Measurements from ENCODE around the gene POLR2E. TPM values are rescaled to one million over a fixed set of nuclear protein-coding genes. Genes with fewer than 3 reads are reported as not detected.

The POLR2E gene
- total RNA-seq, 2 donors from 2014 or later = 168 to 241 TPM

GRCh38 chr19:1089126-1089771, 5.9 kb downstream of the POLR2E start:
- ATAC-seq (no peak), DNase-seq (ENCODE audit: low spot score) (no peak)
- H3K4me3 Mint-ChIP-seq = no peak overlapping the region
- peak overlapping the region in 1 of 2 donors; percentile 72 for H3K27ac Mint-ChIP-seq
- H3K27me3 Mint-ChIP-seq = no peaks in the 10 kb centered on the region
- peaks cover 22 to 30% of the 10 kb centered on the region in 2 donors for H3K4me1 Mint-ChIP-seq (ENCODE audit: low read depth in 2 of 2)
- H3K9me3 Mint-ChIP-seq = no peaks in the 10 kb centered on the region
- H3K36me3 Mint-ChIP-seq = no peaks in the 10 kb centered on the region

- Mint-ChIP-seq H3K27ac (peak overlapping the region in 1 of 2 donors; percentile 72), H3K9me3 (no peaks in the 10 kb centered on the region), H3K4me1 (ENCODE audit: low read depth in 2 of 2) (peaks cover 18 to 24% of the 10 kb centered on the region in 2 donors), H3K4me3 (no peak overlapping the region), H3K27me3 (no peaks in the 10 kb centered on the region), H3K36me3 (no peaks in the 10 kb centered on the region)
- ATAC-seq = peak in 1 of 2 donors; percentile 14
- DNase-seq (ENCODE audit: low spot score) = no peak
These were observed 6.7 kb downstream of the POLR2E start for GRCh38 chr19:1088416-1089010.

DNA sequence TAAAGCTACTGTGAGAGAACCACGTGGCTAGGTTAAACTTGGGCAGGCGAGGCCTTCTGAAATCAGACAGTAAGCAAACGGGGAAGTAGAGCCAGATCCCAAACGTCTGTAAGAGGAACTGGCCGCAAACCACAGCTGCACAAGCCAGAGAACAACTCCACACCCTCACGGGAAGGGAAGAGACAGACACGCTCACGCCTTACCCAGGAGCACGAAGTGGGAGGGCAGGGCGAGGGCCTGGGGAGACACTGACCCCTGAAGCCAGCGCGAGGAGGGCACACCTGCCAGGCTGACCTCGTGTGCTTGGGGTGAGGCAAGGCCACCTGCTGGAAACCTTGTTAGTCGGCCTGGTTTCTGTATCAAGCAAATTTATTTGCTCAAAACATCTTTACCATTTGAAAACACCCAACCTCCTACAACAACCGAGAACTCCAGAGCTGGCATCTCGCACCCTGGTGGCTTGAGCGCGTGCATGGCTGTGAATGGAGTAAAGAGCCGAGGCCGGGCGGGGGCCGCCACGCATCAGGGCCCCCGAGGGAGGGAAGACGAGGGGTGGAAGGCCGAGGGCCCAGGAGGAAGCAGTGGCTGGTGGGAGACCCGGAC, 7.3 kb downstream of the POLR2E start:
- no peaks in the 10 kb centered on the region for H3K27me3 Mint-ChIP-seq
- no peaks in the 10 kb centered on the region for H3K36me3 Mint-ChIP-seq
- ATAC-seq = peak; percentile 26
- no peak overlapping the region for H3K4me3 Mint-ChIP-seq
- DNase-seq (ENCODE audit: low spot score) = no peak
- no peaks in the 10 kb centered on the region for H3K9me3 Mint-ChIP-seq
- H3K27ac Mint-ChIP-seq = peak overlapping the region; percentile 72 to 94
- H3K4me1 Mint-ChIP-seq (ENCODE audit: low read depth in 2 of 2) = peaks cover 15 to 22% of the 10 kb centered on the region in 2 donors

- Mint-ChIP-seq H3K4me3 (no peak overlapping the region), H3K27me3 (no peaks in the 10 kb centered on the region), H3K9me3 (no peaks in the 10 kb centered on the region), H3K4me1 (ENCODE audit: low read depth in 2 of 2) (peaks cover 15 to 22% of the 10 kb centered on the region in 2 donors), H3K36me3 (no peaks in the 10 kb centered on the region), H3K27ac (no peak overlapping the region)
- ATAC-seq = no peak
- DNase-seq (ENCODE audit: low spot score) = no peak
These were observed 8.6 kb downstream of the POLR2E start for GRCh38 chr19:1086613-1087012.

- peak overlapping the region; percentile 53 to 70 for H3K27ac Mint-ChIP-seq
- peak; percentile 56 for DNase-seq (ENCODE audit: low spot score)
- no peaks in the 10 kb centered on the region for H3K9me3 Mint-ChIP-seq
- ATAC-seq = no peak
- no peaks in the 10 kb centered on the region for H3K27me3 Mint-ChIP-seq
- H3K4me3 Mint-ChIP-seq = no peak overlapping the region
- no peaks in the 10 kb centered on the region for H3K36me3 Mint-ChIP-seq
- H3K4me1 Mint-ChIP-seq (ENCODE audit: low read depth in 2 of 2) = peaks cover 15 to 22% of the 10 kb centered on the region in 2 donors
These were observed 9.3 kb downstream of the POLR2E start for GRCh38 chr19:1085676-1086442.

DNA sequence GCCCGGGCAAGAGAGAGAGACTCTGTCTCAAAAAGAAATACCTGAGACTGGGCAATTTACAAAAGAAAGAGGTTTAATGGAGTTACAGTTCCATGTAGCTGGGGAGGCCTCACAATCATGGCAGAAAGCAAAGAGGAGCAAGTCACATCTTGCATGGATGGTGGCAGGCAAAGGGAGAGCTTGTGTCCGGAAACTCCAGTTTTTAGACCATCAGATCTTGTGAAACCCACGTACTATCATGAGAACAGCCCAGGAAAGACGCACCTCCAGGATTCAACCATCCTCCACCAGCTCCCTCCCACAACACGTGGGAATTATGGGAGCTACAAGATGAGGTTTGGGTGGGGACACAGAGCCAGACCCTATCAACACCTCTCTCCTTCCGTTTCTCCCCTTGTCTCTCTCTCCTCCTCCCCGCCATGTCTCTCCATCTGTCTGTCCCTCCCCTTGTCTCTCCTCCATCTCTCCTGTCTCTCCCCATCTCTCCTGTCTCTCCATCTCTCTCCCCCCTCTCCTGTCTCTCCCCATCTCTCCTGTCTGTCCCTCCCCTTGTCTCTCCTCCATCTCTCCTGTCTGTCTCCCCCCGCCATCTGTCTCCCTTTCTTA, 10.0 kb downstream of the POLR2E start:
- ATAC-seq = no peak
- H3K27ac Mint-ChIP-seq = peak overlapping the region; percentile 53 to 70
- peaks cover 15 to 22% of the 10 kb centered on the region in 2 donors for H3K4me1 Mint-ChIP-seq (ENCODE audit: low read depth in 2 of 2)
- no peak for DNase-seq (ENCODE audit: low spot score)
- H3K9me3 Mint-ChIP-seq = no peaks in the 10 kb centered on the region
- no peaks in the 10 kb centered on the region for H3K27me3 Mint-ChIP-seq
- no peak overlapping the region for H3K4me3 Mint-ChIP-seq
- H3K36me3 Mint-ChIP-seq = no peaks in the 10 kb centered on the region

DNA sequence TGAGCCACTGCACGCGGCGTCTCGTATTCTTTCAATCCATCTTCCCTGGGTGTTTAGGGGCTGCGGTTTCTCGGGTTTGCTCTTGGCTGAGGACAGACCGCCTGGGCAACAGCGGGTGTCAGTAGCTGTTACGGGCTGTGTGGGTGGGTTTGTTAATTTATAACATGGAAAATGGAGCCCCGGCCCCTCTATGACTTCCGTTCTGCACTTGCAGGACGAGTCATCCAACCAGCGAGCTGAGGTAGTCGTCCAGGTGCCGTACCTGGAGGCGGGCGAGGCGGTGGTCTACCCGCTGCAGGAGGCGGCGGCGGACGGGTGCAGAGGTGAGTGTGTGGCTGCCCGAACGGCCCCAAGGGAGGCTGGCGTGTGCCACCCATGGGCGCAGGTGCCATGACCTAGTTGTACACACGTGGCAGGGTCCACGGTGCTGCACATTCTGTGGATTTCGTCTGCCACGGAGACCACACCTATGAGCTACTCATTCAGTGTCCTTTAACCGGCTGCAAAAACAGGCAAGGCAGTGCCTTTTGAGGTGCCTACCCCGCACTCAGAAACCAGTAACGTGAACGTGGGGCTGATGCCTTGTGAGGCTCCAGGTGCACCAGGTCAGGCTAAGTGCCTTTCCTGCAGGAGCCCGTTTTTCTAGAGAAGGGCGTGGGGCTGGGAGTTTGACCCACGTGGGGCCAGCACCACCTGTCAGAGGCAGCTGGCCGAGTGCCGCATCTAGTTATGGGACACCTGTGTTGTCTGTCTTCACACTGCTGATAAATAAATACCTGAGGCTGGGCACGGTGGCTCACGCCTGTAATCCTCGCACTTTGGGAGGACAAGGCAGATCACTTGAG, 10.9 kb downstream of the POLR2E start:
- DNase-seq (ENCODE audit: low spot score) (no peak), ATAC-seq (no peak)
- no peak overlapping the region for H3K4me3 Mint-ChIP-seq
- peak overlapping the region; percentile 53 to 70 for H3K27ac Mint-ChIP-seq
- H3K9me3 Mint-ChIP-seq = no peaks in the 10 kb centered on the region
- no peaks in the 10 kb centered on the region for H3K27me3 Mint-ChIP-seq
- no peaks in the 10 kb centered on the region for H3K36me3 Mint-ChIP-seq
- peaks cover 15 to 22% of the 10 kb centered on the region in 2 donors for H3K4me1 Mint-ChIP-seq (ENCODE audit: low read depth in 2 of 2)

DNA sequence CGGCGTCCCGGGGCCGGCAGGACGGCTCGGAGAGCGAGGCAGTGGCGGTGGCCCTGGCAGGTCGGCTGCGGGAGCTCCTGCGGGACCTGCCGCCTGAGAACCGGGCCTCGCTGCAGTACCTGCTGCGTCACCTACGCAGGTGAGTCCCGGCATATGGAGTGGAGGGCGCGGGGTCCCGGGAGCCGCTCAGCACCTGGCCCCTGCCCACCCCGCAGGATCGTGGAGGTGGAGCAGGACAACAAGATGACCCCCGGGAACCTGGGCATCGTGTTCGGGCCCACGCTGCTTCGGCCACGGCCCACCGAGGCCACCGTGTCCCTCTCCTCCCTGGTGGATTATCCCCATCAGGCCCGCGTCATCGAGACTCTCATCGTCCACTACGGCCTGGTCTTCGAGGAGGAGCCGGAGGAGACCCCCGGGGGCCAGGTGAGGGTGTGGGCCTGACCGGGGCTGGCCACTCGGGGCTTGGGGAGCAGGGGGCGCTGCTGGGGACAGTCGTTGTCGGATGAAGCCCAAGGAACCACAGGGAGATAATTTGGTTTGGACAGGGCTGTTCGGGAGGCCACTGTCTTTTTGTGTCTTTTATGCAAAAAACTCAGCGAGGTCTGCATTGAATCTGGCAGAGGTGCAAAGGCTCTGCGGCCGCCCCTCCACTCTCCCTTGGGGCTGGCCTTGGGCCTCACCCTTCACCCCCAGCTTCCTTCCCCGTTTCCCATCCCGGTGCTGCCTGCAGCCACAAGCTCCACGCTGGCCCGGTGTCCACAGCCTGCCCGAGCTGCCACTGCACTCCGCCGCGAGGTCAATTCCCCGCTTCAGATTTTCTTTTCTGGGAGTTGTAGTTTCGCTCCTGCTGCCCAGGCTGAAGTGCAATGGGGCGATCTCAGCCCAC, 12.0 kb downstream of the POLR2E start:
- no peaks in the 10 kb centered on the region for H3K36me3 Mint-ChIP-seq
- DNase-seq (ENCODE audit: low spot score) = no peak
- H3K4me1 Mint-ChIP-seq (ENCODE audit: low read depth in 2 of 2) = peaks cover 15 to 18% of the 10 kb centered on the region in 2 donors
- H3K4me3 Mint-ChIP-seq = no peak overlapping the region
- no peaks in the 10 kb centered on the region for H3K27me3 Mint-ChIP-seq
- H3K27ac Mint-ChIP-seq = no peak overlapping the region
- no peaks in the 10 kb centered on the region for H3K9me3 Mint-ChIP-seq
- ATAC-seq = no peak

DNA sequence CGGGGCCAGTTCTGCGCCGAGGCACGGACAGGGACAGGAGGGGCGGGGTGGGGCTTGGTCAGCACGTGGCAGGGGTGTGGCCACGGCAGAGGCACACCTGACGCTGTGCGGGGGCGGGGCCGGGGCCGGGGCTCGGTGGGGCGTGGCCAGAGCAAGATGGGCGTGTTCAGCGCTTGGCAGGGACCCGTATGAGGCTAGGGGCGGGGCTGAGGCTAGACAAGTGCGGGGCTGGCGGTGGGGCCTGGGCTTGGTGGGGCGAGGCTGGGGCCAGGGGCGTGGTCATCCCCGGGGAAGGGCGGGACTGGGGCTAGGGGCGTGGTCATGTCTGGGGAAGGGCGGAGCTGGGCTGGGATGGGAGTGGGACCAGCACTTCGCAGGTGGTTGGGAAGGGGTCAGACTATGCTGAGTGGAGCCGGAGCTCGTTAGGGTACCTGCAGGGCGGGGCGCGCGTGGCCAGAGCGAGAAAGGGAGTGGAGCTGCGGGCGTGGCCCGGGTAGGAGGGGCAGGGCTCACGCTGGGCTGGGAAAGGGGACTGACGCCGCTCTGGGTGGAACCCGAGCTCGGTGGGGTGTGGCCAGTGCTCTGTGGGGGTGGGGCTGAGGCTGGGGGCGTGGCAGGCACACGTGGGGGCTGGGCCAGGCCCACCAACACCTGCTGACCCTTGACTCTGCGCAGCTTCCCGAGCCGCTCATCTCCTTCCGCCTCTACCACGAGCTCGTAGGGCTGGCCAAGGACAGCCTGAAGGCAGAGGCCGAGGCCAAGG, 12.8 kb downstream of the POLR2E start:
- H3K27ac Mint-ChIP-seq = no peak overlapping the region
- no peak overlapping the region for H3K4me3 Mint-ChIP-seq
- H3K27me3 Mint-ChIP-seq = no peaks in the 10 kb centered on the region
- H3K4me1 Mint-ChIP-seq (ENCODE audit: low read depth in 2 of 2) = peaks cover 9 to 12% of the 10 kb centered on the region in 2 donors
- no peaks in the 10 kb centered on the region for H3K9me3 Mint-ChIP-seq
- H3K36me3 Mint-ChIP-seq = no peaks in the 10 kb centered on the region
- ATAC-seq = peak; percentile 69 to 70
- no peak for DNase-seq (ENCODE audit: low spot score)

DNA sequence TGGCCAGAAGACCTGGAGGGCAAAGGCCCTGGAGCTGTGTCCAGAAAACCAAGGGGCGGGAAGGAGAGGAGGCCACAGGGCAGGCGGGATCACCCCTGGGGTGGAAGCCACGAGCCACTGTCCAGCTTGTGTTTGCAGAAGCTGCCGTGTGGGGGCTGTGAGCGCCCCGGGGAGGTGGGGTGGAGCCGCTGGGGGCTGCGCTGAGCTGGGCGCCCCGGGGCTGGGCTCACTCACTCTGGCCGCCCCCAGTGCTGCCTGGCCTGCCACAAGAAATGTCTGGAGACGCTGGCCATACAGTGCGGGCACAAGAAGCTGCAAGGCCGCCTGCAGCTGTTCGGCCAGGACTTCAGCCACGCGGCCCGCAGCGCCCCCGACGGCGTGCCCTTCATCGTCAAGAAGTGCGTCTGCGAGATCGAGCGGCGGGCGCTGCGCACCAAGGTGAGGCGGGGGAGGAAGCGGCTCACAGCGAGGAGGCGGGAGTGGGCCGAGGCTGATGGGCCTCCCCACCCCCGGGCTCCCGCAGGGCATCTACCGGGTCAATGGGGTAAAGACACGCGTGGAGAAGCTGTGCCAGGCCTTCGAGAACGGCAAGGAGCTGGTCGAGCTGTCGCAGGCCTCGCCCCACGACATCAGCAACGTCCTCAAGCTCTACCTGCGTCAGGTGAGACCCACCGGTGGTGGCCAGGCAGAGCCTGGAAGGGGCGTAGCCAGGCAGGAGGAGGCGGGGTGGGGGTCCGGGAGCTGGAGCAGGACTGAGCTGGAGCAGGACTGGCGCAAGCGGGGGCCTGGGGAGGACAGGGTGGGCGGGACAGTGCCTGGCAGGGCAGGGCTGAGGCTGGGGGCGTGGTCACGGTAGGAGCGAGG, 13.6 kb downstream of the POLR2E start:
- H3K4me1 Mint-ChIP-seq (ENCODE audit: low read depth in 2 of 2) = peaks cover 15 to 17% of the 10 kb centered on the region in 2 donors
- ATAC-seq (no peak), DNase-seq (ENCODE audit: low spot score) (no peak)
- no peaks in the 10 kb centered on the region for H3K36me3 Mint-ChIP-seq
- H3K4me3 Mint-ChIP-seq = no peak overlapping the region
- no peaks in the 10 kb centered on the region for H3K27me3 Mint-ChIP-seq
- no peaks in the 10 kb centered on the region for H3K9me3 Mint-ChIP-seq
- no peak overlapping the region for H3K27ac Mint-ChIP-seq
